Activated CD4-positive, CD25-positive, alpha-beta regulatory T cell (primary cell): ENCODE data around the gene CAPN8.
"Not testable (repeated sequence)": the region's sequence is repeated elsewhere in the genome, so short reads cannot be mapped to it uniquely, and the experiment has no call there.

Experiments used
- DNase-seq, 4 experiments: peaks; one replicate each; lab custom pipeline; 2025; lab: John Stamatoyannopoulos, UW

The CAPN8 gene

GRCh38 chr1:223525957-223526356, 139.5 kb downstream of the CAPN8 start:
- no peak for DNase-seq

DNA sequence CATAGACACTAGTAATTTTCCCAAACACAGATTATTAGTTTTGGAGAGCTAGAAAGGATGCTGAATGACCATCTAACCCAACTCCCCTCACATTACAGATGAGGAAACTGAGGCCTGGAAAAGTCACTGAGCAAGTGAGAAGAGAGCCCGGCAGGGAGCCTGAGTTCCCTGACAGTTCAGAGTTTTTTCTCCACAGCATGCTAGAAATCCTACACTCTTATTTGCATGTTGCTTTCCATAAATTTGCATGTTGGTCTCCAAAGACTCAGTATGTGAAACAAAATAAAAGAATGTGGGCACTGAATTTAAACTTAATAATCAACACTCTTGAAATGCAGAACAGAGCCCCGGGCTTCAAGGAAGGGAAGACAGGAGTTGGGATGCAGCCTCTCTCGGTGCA, 140.0 kb downstream of the CAPN8 start:
- DNase-seq: no peak

DNA sequence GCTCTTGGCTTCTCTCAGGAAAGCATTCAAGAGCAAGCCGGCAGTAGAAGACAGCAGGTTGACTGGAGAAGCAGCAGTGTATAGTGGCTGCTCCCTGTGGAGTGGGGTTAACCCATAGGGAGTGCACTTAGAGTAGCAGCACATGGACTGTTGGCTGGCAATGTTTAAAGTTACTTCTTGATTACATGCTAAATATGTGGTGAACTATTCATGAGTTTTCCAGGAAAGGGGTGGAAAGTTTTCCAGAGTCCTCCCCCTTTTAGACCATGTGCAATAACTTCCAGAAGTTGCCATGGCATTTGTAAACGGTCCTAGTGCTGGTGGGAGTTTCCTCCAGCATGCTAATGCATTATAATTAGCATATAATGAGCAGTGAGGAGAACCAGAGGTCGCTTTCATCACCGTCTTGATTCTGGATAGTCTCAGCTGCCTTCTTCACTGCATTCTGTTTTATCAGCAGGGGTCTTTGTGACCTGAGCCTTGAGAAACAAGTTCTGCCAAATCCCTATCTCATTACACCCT, 140.5 kb downstream of the CAPN8 start:
- no peak for DNase-seq

DNA sequence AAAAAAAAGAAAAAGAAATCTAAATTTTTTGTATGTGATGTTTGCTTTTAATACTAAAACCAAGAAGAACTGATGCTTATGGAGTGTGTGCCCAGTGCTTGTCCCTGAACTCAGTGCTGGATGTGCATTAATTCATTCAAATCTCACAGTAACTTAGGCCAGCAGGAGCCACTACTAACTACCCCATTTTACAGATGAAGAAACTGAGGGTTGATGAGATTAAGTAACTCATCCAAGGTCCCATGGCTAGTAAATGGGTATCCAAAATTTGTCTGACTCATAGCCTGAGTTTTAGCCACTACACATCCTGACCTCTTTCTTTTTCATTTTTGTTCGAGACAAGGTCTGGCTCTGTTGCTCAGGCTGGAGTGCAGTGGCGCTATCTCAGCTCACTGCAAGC, 144.4 kb downstream of the CAPN8 start:
- DNase-seq: no peak

DNA sequence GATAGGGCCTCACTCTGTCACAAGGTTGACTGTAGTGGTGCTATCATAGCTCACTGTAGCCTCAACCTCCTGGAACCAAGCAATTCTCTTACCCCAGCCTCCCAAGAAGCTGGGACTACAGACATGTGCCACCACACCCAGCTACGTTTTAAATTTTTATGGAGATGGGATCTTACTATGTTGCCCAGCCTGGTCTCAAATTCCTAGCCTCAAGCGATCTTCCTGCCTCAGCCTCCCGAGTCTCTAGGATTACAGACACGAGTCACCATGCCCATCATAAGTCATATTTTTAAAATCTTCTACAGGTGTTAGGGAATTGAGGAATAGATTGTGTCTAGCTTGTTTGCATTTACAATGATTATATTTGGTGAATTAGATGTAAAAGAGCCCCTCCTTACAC, 145.3 kb downstream of the CAPN8 start:
- no peak for DNase-seq

DNA sequence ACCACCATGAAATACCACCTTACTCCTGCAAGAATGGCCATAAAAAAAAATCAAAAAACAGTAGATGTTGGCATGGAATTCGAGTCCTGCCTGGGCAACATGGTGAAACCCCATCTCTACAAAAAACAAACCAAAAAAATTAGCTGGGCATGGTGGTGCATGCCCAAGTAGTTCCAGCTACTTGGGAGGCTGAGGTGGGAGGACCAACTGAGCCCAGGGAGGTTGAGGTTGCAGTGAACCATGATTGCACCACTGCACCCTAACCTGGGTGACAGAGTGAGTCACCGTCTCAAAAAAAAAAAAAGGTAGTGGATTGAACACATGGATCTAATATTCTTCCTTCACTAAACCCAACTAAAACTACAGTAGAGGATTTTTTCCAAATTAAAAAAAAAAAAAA, 146.4 kb downstream of the CAPN8 start:
- DNase-seq: no peak

GRCh38 chr1:223518553-223518952, 146.9 kb downstream of the CAPN8 start:
- DNase-seq: not testable (repeated sequence)

GRCh38 chr1:223515926-223516325, 149.6 kb downstream of the CAPN8 start:
- DNase-seq: no peak

- DNase-seq: no peak
Measured at GRCh38 chr1:223515421-223515820, 150.1 kb downstream of the CAPN8 start.

DNA sequence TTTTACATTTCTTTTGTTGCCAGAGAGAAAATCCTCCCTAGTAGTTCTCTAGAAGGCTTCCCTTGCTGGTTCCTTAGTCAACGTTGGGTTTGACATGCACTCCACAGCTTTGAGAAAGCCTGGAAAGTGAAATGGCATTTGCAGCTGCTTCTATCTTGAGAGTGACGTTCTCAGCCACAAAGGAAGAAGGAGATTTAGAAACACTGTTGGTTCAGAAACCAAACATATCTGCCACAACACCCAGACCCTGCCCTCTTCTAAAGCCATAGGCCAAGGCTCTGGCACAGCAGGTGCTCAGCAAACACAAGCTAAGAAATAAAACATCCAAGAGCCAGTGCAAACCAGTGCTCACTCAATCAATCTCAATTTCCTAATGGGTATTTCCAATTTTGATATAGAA, 150.9 kb downstream of the CAPN8 start:
- no peak for DNase-seq

GRCh38 chr1:223513309-223513708, 152.2 kb downstream of the CAPN8 start:
- no peak for DNase-seq

- DNase-seq: no peak
Measured at GRCh38 chr1:223512057-223512456, 153.4 kb downstream of the CAPN8 start.

DNA sequence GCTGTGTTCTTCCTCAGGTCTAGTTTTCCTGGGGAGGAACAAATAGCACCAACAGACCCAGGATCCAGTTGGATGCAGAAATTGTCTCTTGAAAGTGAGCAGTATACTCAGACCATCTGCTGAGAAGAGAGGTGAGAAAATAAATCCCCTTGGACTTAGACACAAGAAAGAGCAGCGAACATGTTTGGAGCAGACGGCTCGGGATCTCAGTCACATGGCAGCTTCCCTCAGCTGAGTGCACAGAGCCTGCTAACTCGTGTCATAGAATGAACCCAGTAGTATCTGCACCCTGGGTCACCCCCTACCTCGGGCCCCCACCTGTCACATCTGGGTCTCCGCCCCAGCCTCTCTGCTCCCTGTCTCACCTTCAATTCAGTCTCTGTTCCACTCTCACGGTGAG, 156.7 kb downstream of the CAPN8 start:
- DNase-seq: no peak

GRCh38 chr1:223504741-223505140, 160.8 kb downstream of the CAPN8 start:
- no peak for DNase-seq

GRCh38 chr1:223503348-223503747, 162.2 kb downstream of the CAPN8 start:
- DNase-seq: no peak

GRCh38 chr1:223500560-223501425, 164.7 kb downstream of the CAPN8 start:
- no peak for DNase-seq

- no peak for DNase-seq
Measured at GRCh38 chr1:223496883-223497282, 168.6 kb downstream of the CAPN8 start.

GRCh38 chr1:223494926-223495645, 170.4 kb downstream of the CAPN8 start:
- DNase-seq: no peak

DNA sequence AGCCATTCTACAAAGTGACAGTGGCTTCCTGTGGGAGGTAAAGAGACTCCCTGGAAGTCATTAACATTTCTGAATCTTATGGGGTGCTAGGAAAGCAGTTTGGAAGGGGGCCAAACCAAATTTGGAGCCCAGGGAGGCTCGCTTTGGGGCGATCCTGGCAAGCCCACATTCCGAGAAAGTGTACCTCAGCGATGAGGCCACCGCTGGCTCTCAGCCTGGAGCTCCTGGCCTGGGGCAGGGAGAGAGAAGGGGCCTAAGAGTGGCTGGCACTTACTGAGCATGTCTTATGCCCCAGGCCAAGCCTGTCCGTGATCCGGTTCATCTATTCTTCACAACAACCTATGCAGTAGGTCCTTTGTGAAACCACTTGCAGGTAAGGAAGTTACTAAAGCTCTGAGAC, 173.5 kb downstream of the CAPN8 start:
- no peak for DNase-seq
